GM21619 (cell line): Measurements from ENCODE around the gene ZFYVE19.

Source experiments
- ATAC-seq: cut with Tn5 transposase; IDR thresholded peaks from one replicate; pipeline ENCODE4 v1.9.1; 2021; ENCODE audit not compliant: unreplicated experiment

The ZFYVE19 gene

GRCh38 chr15:40775007-40775406 lies 31.9 kb upstream of the ZFYVE19 start:
- no peak for ATAC-seq

GRCh38 chr15:40775740-40776536 lies 31.0 kb upstream of the ZFYVE19 start:
- ATAC-seq = no peak

- ATAC-seq = no peak
Measured at GRCh38 chr15:40776537-40777141, 30.2 kb upstream of the ZFYVE19 start.

- no peak for ATAC-seq
Measured at GRCh38 chr15:40782609-40783227, 24.2 kb upstream of the ZFYVE19 start.

- no peak for ATAC-seq
Measured at GRCh38 chr15:40785164-40785563, 21.7 kb upstream of the ZFYVE19 start.

- no peak for ATAC-seq
Measured at GRCh38 chr15:40785814-40786213, 21.1 kb upstream of the ZFYVE19 start.

- no peak for ATAC-seq
Measured at GRCh38 chr15:40787344-40787841, 19.5 kb upstream of the ZFYVE19 start.

GRCh38 chr15:40787991-40788390 lies 18.9 kb upstream of the ZFYVE19 start:
- no peak for ATAC-seq

- no peak for ATAC-seq
Measured at GRCh38 chr15:40789119-40789518, 17.8 kb upstream of the ZFYVE19 start.

GRCh38 chr15:40789999-40790398 lies 16.9 kb upstream of the ZFYVE19 start:
- no peak for ATAC-seq

GRCh38 chr15:40790718-40791117 lies 16.2 kb upstream of the ZFYVE19 start:
- ATAC-seq = no peak

- no peak for ATAC-seq
Measured at GRCh38 chr15:40792394-40792793, 14.5 kb upstream of the ZFYVE19 start.

GRCh38 chr15:40793216-40793989 lies 13.5 kb upstream of the ZFYVE19 start:
- no peak for ATAC-seq

GRCh38 chr15:40796041-40796440 lies 10.8 kb upstream of the ZFYVE19 start:
- no peak for ATAC-seq

GRCh38 chr15:40796512-40796911 lies 10.4 kb upstream of the ZFYVE19 start:
- ATAC-seq = no peak

GRCh38 chr15:40799523-40799922 lies 7.4 kb upstream of the ZFYVE19 start:
- ATAC-seq = no peak

GRCh38 chr15:40803076-40803475 lies 3.8 kb upstream of the ZFYVE19 start:
- no peak for ATAC-seq

- no peak for ATAC-seq
Measured at GRCh38 chr15:40803688-40804087, 3.2 kb upstream of the ZFYVE19 start.

GRCh38 chr15:40806672-40807027 lies 239 bp upstream of the ZFYVE19 start:
- ATAC-seq = no peak

- no peak for ATAC-seq
Measured at GRCh38 chr15:40807888-40808461, 1.1 kb downstream of the ZFYVE19 start.

- no peak for ATAC-seq
Measured at GRCh38 chr15:40808861-40809450, 2.1 kb downstream of the ZFYVE19 start.
